Smooth muscle cell (in vitro differentiated cells): ENCODE results near the gene WDR90. TPM values are rescaled to one million over a fixed set of nuclear protein-coding genes. Genes with fewer than 3 reads are reported as not detected.

Experiments used
- DNase-seq: peaks from one replicate; lab custom pipeline; 2025; ENCODE audit not compliant: unreplicated experiment; lab: John Stamatoyannopoulos, UW
- H2AFZ ChIP-seq: fragments of 200-600 bp; sonication (generic); 2 replicates; pipeline ENCODE4 v1.6.0; 2016; ENCODE audit warnings: antibody characterized with exemption, low read depth, mild to moderate bottlenecking
- H3F3A ChIP-seq: fragments of 200-600 bp; sonication (generic); 2 replicates; pipeline ENCODE4 v1.6.0; 2017; ENCODE audit warnings: antibody characterized with exemption, low read depth
- H3K27ac ChIP-seq: fragments of 200-600 bp; sonication (generic); 2 replicates; pipeline ENCODE4 v1.5.1; 2016; ENCODE audit warnings: low read depth, mild to moderate bottlenecking
- H3K27me3 ChIP-seq: fragments of 200-600 bp; sonication (generic); 2 replicates; pipeline ENCODE4 v1.6.1; 2016; ENCODE audit warnings: low read depth, mild to moderate bottlenecking
- H3K36me3 ChIP-seq: fragments of 200-600 bp; sonication (generic); 2 replicates; pipeline ENCODE4 v1.5.1; 2016; ENCODE audit warnings: low read depth
- H3K4me1 ChIP-seq: fragments of 200-600 bp; sonication (generic); 2 replicates; pipeline ENCODE4 v1.5.1; 2016; ENCODE audit warnings: low read depth
- H3K4me2 ChIP-seq: fragments of 200-600 bp; sonication (generic); 2 replicates; pipeline ENCODE4 v1.6.0; 2016; ENCODE audit warnings: mild to moderate bottlenecking
- H3K4me3 ChIP-seq: fragments of 200-600 bp; sonication (generic); 2 replicates; pipeline ENCODE4 v1.5.1; 2016; ENCODE audit warnings: mild to moderate bottlenecking
- H3K79me2 ChIP-seq: fragments of 200-600 bp; sonication (generic); 2 replicates; pipeline ENCODE4 v1.6.0; 2016; ENCODE audit warnings: low read depth, mild to moderate bottlenecking
- H3K9ac ChIP-seq: fragments of 200-600 bp; sonication (generic); 2 replicates; pipeline ENCODE4 v1.6.0; 2016; ENCODE audit warnings: low read depth
- H3K9me3 ChIP-seq: fragments of 200-600 bp; sonication (generic); replicated peaks from 2 replicates; pipeline ENCODE4 v1.5.1; 2016; ENCODE audit warnings: low read depth
- H4K20me1 ChIP-seq: fragments of 200-600 bp; sonication (generic); 2 replicates; pipeline ENCODE4 v1.6.0; 2016; ENCODE audit warnings: low read depth
- WGBS: methylation state at CpG from one replicate; pipeline ENCODE4 v1.1.7; 2016; ENCODE audit warnings: low lambda C conversion rate; 5-methylcytosine and 5-hydroxymethylcytosine counted together
- polyA plus RNA-seq: library from polyadenylated mRNA; unstranded; fragments of >200 nt; fragmentation: Nextera tagmentation; extraction: Ambion mirVana; gene quantifications from 2 replicates; pipeline ENCODE4 v1.2.1, GENCODE V29; 2016
- total RNA-seq: library from RNA; depleted of rRNA; stranded (reverse); fragments of >200 nt; gene quantifications from 2 replicates; pipeline ENCODE4 v1.2.3, GENCODE V29; 2014
- TF ChIP-seq, protein P1 (sequence below): fragments of 200-600 bp; sonication (generic); IDR thresholded peaks from 2 replicates; pipeline ENCODE4 v1.5.1; 2017; ENCODE audit warnings: borderline replicate concordance, mild to moderate bottlenecking, antibody characterized with exemption; ENCODE audit not compliant: insufficient read depth, poor library complexity, severe bottlenecking

WDR90 gene
- total and polyA plus RNA-seq, 2 experiments from 2014 or later = 8.4 to 10.4 TPM

DNA sequence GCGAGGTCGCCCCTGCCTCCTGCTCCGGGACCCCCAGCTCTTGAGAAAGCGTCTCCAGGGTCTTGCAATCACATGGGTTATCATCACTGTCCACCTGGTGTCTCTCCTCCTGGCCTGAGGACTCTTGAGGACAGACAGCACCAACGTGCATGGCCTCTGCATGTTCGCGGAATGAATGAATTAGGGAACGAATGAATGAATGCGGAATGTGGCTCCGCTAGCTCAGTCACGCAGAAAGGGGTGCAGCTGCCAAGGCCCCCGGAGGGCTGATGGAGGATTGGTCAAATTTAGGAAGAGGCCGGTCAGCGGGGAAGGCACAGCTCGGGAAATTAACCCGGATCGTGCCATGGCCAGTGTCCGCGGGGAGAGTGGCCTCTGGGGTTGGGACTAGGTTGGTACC lies 53.2 kb downstream of the WDR90 start:
- Histone ChIP-seq H3K79me2 (no peaks in the 10 kb centered on the region), H3K9ac (no peak overlapping the region), H3K4me3 (no peak overlapping the region), H3K36me3 (no peaks in the 10 kb centered on the region), H3K9me3 (no peaks in the 10 kb centered on the region), H3K27ac (no peak overlapping the region), H3F3A (no peaks in the 10 kb centered on the region), H3K4me2 (no peak overlapping the region), H3K4me1 (no peaks in the 10 kb centered on the region), H4K20me1 (peaks cover 7% of the 10 kb centered on the region), H2AFZ (no peak overlapping the region), H3K27me3 (peaks cover 88% of the 10 kb centered on the region)
- TF ChIP-seq, protein P1, sequence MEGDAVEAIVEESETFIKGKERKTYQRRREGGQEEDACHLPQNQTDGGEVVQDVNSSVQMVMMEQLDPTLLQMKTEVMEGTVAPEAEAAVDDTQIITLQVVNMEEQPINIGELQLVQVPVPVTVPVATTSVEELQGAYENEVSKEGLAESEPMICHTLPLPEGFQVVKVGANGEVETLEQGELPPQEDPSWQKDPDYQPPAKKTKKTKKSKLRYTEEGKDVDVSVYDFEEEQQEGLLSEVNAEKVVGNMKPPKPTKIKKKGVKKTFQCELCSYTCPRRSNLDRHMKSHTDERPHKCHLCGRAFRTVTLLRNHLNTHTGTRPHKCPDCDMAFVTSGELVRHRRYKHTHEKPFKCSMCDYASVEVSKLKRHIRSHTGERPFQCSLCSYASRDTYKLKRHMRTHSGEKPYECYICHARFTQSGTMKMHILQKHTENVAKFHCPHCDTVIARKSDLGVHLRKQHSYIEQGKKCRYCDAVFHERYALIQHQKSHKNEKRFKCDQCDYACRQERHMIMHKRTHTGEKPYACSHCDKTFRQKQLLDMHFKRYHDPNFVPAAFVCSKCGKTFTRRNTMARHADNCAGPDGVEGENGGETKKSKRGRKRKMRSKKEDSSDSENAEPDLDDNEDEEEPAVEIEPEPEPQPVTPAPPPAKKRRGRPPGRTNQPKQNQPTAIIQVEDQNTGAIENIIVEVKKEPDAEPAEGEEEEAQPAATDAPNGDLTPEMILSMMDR = no peak
- no peak for DNase-seq
- WGBS = 87% methylated on average over 19 of the region's 19 CpGs

GRCh38 chr16:703406-703805 lies 54.2 kb downstream of the WDR90 start:
- DNase-seq = no peak
- H3F3A ChIP-seq = no peaks in the 10 kb centered on the region
- H3K9me3 ChIP-seq = no peaks in the 10 kb centered on the region
- H3K27ac ChIP-seq = no peak overlapping the region
- no peaks in the 10 kb centered on the region for H3K4me1 ChIP-seq
- peaks cover 92% of the 10 kb centered on the region for H3K27me3 ChIP-seq
- no peaks in the 10 kb centered on the region for H3K36me3 ChIP-seq
- 90% methylated on average over 12 of the region's 12 CpGs for WGBS
- no peak overlapping the region for H3K9ac ChIP-seq
- no peak overlapping the region for H3K4me2 ChIP-seq
- H3K79me2 ChIP-seq = no peaks in the 10 kb centered on the region
- H3K4me3 ChIP-seq = no peak overlapping the region
- H4K20me1 ChIP-seq = peaks cover 7% of the 10 kb centered on the region
- no peak overlapping the region for H2AFZ ChIP-seq
- TF ChIP-seq, protein P1 = no peak

DNA sequence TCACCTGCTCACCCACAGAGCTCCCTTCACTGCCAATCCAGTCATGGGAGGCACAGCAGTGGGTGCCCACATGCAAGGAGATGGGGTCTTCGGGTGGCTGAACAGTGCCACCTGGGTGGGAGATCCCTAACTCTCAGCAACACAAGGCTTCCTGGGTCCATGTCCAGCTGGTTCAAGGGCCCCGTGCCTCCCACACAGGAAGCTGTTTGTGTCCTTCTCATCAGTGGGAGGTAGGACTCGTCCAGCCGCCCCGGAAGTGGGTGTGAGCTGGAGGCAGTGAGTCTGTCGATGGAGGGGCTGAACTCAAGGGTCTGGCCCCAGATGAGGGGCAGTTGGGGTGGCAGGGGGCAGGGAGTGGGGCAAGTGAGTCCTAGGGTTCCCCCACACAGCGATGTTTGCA lies 54.9 kb downstream of the WDR90 start:
- Histone ChIP-seq H4K20me1 (peaks cover 7% of the 10 kb centered on the region), H3K27me3 (peaks cover 93% of the 10 kb centered on the region), H3K27ac (no peak overlapping the region), H3K79me2 (no peaks in the 10 kb centered on the region), H2AFZ (no peak overlapping the region), H3K4me2 (no peak overlapping the region), H3K9me3 (no peaks in the 10 kb centered on the region), H3K4me1 (no peaks in the 10 kb centered on the region), H3F3A (no peaks in the 10 kb centered on the region), H3K9ac (no peak overlapping the region), H3K4me3 (no peak overlapping the region), H3K36me3 (no peaks in the 10 kb centered on the region)
- WGBS = 83% methylated on average over 7 of the region's 7 CpGs
- TF ChIP-seq, protein P1 = no peak
- DNase-seq = no peak

- Histone ChIP-seq H4K20me1 (peaks cover 7% of the 10 kb centered on the region), H3K9me3 (no peaks in the 10 kb centered on the region), H3F3A (no peaks in the 10 kb centered on the region), H3K9ac (no peak overlapping the region), H3K4me3 (no peak overlapping the region), H3K27ac (no peak overlapping the region), H2AFZ (no peak overlapping the region), H3K79me2 (no peaks in the 10 kb centered on the region), H3K27me3 (peaks cover 87% of the 10 kb centered on the region), H3K4me2 (no peak overlapping the region), H3K36me3 (no peaks in the 10 kb centered on the region), H3K4me1 (peaks cover 2% of the 10 kb centered on the region)
- TF ChIP-seq, protein P1 = no peak
- DNase-seq = no peak
- 35% methylated on average over 28 of the region's 50 CpGs for WGBS
Observed at GRCh38 chr16:704552-705380, 55.6 kb downstream of the WDR90 start.
